GM19452 (cell line): ENCODE measurements around the gene PSMB8.
A peak's percentile ranks its signal among the peaks of the same experiment; 100 is the strongest.
"Not testable (repeated sequence)": the region's sequence is repeated elsewhere in the genome, so short reads cannot be mapped to it uniquely, and the experiment has no call there.

ENCODE experiments used
- ATAC-seq: cut with Tn5 transposase; IDR thresholded peaks from one replicate; pipeline ENCODE4 v1.9.1; 2021; ENCODE audit not compliant: unreplicated experiment

The PSMB8 gene

GRCh38 chr6:32843979-32844838 lies at the start of gene PSMB8:
TSS of gene PSMB8 (minus strand) at chr6:32844047. CDS start at chr6:32843996, 51 bp downstream.
- peak; percentile 73 for ATAC-seq

- ATAC-seq = no peak
Observed at GRCh38 chr6:32890831-32891230, 47.0 kb upstream of the PSMB8 start.

- no peak for ATAC-seq
Observed at GRCh38 chr6:32889533-32889932, 45.7 kb upstream of the PSMB8 start.

GRCh38 chr6:32888576-32888975 lies 44.7 kb upstream of the PSMB8 start:
- ATAC-seq = no peak

- ATAC-seq = no peak
Observed at GRCh38 chr6:32887616-32888015, 43.8 kb upstream of the PSMB8 start.

GRCh38 chr6:32886681-32887383 lies 43.0 kb upstream of the PSMB8 start:
- ATAC-seq = no peak

GRCh38 chr6:32885698-32886286 lies 41.9 kb upstream of the PSMB8 start:
- ATAC-seq = no peak

- no peak for ATAC-seq
Observed at GRCh38 chr6:32883789-32884188, 39.9 kb upstream of the PSMB8 start.

GRCh38 chr6:32882879-32883250 lies 39.0 kb upstream of the PSMB8 start:
- ATAC-seq = no peak

GRCh38 chr6:32880962-32881361 lies 37.1 kb upstream of the PSMB8 start:
- ATAC-seq = not testable (repeated sequence)

GRCh38 chr6:32879691-32880090 lies 35.8 kb upstream of the PSMB8 start:
- no peak for ATAC-seq

- ATAC-seq = no peak
Observed at GRCh38 chr6:32876603-32877002, 32.8 kb upstream of the PSMB8 start.

- ATAC-seq = not testable (repeated sequence)
Observed at GRCh38 chr6:32873947-32874346, 30.1 kb upstream of the PSMB8 start.

- no peak for ATAC-seq
Observed at GRCh38 chr6:32868257-32868788, 24.5 kb upstream of the PSMB8 start.

- ATAC-seq = no peak
Observed at GRCh38 chr6:32867554-32868256, 23.9 kb upstream of the PSMB8 start.

GRCh38 chr6:32867022-32867477 lies 23.2 kb upstream of the PSMB8 start:
- ATAC-seq = no peak

- no peak for ATAC-seq
Observed at GRCh38 chr6:32865724-32866443, 22.0 kb upstream of the PSMB8 start.

- no peak for ATAC-seq
Observed at GRCh38 chr6:32862725-32863124, 18.9 kb upstream of the PSMB8 start.

- no peak for ATAC-seq
Observed at GRCh38 chr6:32860674-32861073, 16.8 kb upstream of the PSMB8 start.

GRCh38 chr6:32858194-32858593 lies 14.3 kb upstream of the PSMB8 start:
- ATAC-seq = no peak
